WTC11 (cell line): Measurements from ENCODE around the gene PNMT. TPM values are rescaled to one million over a fixed set of nuclear protein-coding genes. Genes with fewer than 3 reads are reported as not detected.
A peak's percentile ranks its signal among the peaks of the same experiment; 100 is the strongest.

Source experiments
- ATAC-seq: fragments of 200-7000 bp; cut with Tn5 transposase; 2 replicates; pipeline ENCODE4 v1.10.0; 2021; ENCODE audit warnings: mild to moderate bottlenecking, moderate library complexity
- CTCF ChIA-PET: fragments of 300-600 bp; sonication (Branson Sonifier 250); formaldehyde crosslinking; loops from one replicate; lab custom pipeline; 2021; ENCODE audit warnings: antibody characterized with exemption; lab: Charles Lee
- POLR2A ChIA-PET: fragments of 350-600 bp; sonication (Branson Sonifier 250); formaldehyde crosslinking; loops from one replicate; lab custom pipeline; 2021; ENCODE audit warnings: antibody characterized with exemption; lab: Charles Lee
- DNase-seq: peaks from one replicate; pipeline ENCODE4 v3.0.0; 2021; ENCODE audit warnings: low spot score
- H3K27ac Mint-ChIP-seq: 2 replicates; pipeline ENCODE4 v1.8.0; 2021; ENCODE audit warnings: mixed read lengths
- H3K27me3 Mint-ChIP-seq: 2 replicates; pipeline ENCODE4 v1.8.0; 2021; ENCODE audit warnings: low read depth, mild to moderate bottlenecking, moderate library complexity, mixed read lengths
- H3K36me3 Mint-ChIP-seq: 2 replicates; pipeline ENCODE4 v1.8.0; 2021; ENCODE audit warnings: mixed read lengths
- H3K4me1 Mint-ChIP-seq: 2 replicates; pipeline ENCODE4 v1.8.0; 2022; ENCODE audit warnings: mixed read lengths
- H3K4me3 Mint-ChIP-seq: 2 replicates; pipeline ENCODE4 v1.8.0; 2021; ENCODE audit warnings: mild to moderate bottlenecking, moderate library complexity, mixed read lengths
- H3K9me3 Mint-ChIP-seq: 2 replicates; pipeline ENCODE4 v1.8.0; 2021; ENCODE audit warnings: mixed read lengths
- ATF3 ChIP-seq: sonication (generic); formaldehyde crosslinking; conservative IDR thresholded peaks from 2 replicates; pipeline ENCODE4 v1.8.1; 2022; ENCODE audit warnings: mild to moderate bottlenecking, missing genetic modification reagents
- ELF4 ChIP-seq: sonication (generic); formaldehyde crosslinking; IDR thresholded peaks from 2 replicates; pipeline ENCODE4 v1.8.1; 2022; ENCODE audit warnings: low read depth, mild to moderate bottlenecking, moderate library complexity, missing genetic modification reagents
- HMGA2 ChIP-seq: fragments of 250-450 bp; sonication (Bioruptor Pico); IDR thresholded peaks from 2 replicates; pipeline ENCODE4 v1.4.0; 2021; ENCODE audit warnings: mild to moderate bottlenecking, moderate library complexity
- MYBL2 ChIP-seq: sonication (generic); formaldehyde crosslinking; IDR thresholded peaks from 2 replicates; pipeline ENCODE4 v1.8.1; 2023; ENCODE audit warnings: mild to moderate bottlenecking, moderate library complexity, missing genetic modification reagents
- NFATC4 ChIP-seq: fragments of 250-450 bp; sonication (Bioruptor Pico); IDR thresholded peaks from 2 replicates; pipeline ENCODE4 v1.9.0; 2021; ENCODE audit warnings: mild to moderate bottlenecking
- SP1 ChIP-seq: sonication (generic); formaldehyde crosslinking; conservative IDR thresholded peaks from 2 replicates; pipeline ENCODE4 v1.8.1; 2022; ENCODE audit warnings: missing genetic modification reagents
- TCF7 ChIP-seq: sonication (generic); formaldehyde crosslinking; IDR thresholded peaks from 2 replicates; pipeline ENCODE4 v1.8.0; 2022; ENCODE audit warnings: mild to moderate bottlenecking, low read depth, missing genetic modification reagents, moderate library complexity
- ZNF317 ChIP-seq: sonication (generic); formaldehyde crosslinking; IDR thresholded peaks from 2 replicates; pipeline ENCODE4 v1.8.1; 2023; ENCODE audit warnings: low read depth, mild to moderate bottlenecking, moderate library complexity, missing genetic modification reagents, borderline replicate concordance
- ZNF396 ChIP-seq: fragments of 250-450 bp; sonication (Bioruptor Pico); IDR thresholded peaks from 2 replicates; pipeline ENCODE4 v1.8.0; 2021; ENCODE audit warnings: mild to moderate bottlenecking, moderate library complexity, borderline replicate concordance
- ZNF423 ChIP-seq: fragments of 250-450 bp; sonication (Bioruptor Pico); IDR thresholded peaks from 2 replicates; pipeline ENCODE4 v2.1.2; 2022; ENCODE audit warnings: mild to moderate bottlenecking, moderate library complexity
- total RNA-seq: library from RNA; stranded (reverse); gene quantifications from 3 replicates; pipeline ENCODE4 v1.2.3, GENCODE V29; 2021
- TF ChIP-seq, protein P1 (sequence below): sonication (generic); formaldehyde crosslinking; IDR thresholded peaks from 2 replicates; pipeline ENCODE4 v1.8.1; 2022; ENCODE audit warnings: missing genetic modification reagents, borderline replicate concordance
- TF ChIP-seq, protein P2 (sequence below): sonication (generic); formaldehyde crosslinking; IDR thresholded peaks from 2 replicates; pipeline ENCODE4 v1.8.1; 2022; ENCODE audit warnings: mild to moderate bottlenecking, moderate library complexity, missing genetic modification reagents
- TF ChIP-seq, protein P3 (sequence below): fragments of 250-450 bp; sonication (Bioruptor Pico); IDR thresholded peaks from 2 replicates; pipeline ENCODE4 v1.8.0; 2021; ENCODE audit warnings: mild to moderate bottlenecking
- TF ChIP-seq, protein P4 (sequence below): sonication (generic); formaldehyde crosslinking; IDR thresholded peaks from 2 replicates; pipeline ENCODE4 v1.8.1; 2023; ENCODE audit warnings: mild to moderate bottlenecking, missing genetic modification reagents, moderate library complexity
- TF ChIP-seq, protein P5 (sequence below): sonication (generic); formaldehyde crosslinking; IDR thresholded peaks from 2 replicates; pipeline ENCODE4 v1.8.0; 2022; ENCODE audit warnings: mild to moderate bottlenecking, missing genetic modification reagents

PNMT gene
- total RNA-seq, 1 experiment from 2014 or later, result 3.1 TPM

GRCh38 chr17:39699818-39700147 is 31.5 kb downstream of the PNMT start, which contains the start of gene ERBB2 (continued):
- TF ChIP-seq, protein P1, sequence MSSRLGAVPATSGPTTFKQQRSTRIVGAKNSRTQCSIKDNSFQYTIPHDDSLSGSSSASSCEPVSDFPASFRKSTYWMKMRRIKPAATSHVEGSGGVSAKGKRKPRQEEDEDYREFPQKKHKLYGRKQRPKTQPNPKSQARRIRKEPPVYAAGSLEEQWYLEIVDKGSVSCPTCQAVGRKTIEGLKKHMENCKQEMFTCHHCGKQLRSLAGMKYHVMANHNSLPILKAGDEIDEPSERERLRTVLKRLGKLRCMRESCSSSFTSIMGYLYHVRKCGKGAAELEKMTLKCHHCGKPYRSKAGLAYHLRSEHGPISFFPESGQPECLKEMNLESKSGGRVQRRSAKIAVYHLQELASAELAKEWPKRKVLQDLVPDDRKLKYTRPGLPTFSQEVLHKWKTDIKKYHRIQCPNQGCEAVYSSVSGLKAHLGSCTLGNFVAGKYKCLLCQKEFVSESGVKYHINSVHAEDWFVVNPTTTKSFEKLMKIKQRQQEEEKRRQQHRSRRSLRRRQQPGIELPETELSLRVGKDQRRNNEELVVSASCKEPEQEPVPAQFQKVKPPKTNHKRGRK (CRISPR knock-in tag), result no peak
- TF ChIP-seq, protein P2, sequence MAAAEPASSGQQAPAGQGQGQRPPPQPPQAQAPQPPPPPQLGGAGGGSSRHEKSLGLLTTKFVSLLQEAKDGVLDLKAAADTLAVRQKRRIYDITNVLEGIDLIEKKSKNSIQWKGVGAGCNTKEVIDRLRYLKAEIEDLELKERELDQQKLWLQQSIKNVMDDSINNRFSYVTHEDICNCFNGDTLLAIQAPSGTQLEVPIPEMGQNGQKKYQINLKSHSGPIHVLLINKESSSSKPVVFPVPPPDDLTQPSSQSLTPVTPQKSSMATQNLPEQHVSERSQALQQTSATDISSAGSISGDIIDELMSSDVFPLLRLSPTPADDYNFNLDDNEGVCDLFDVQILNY (CRISPR knock-in tag), result no peak
- no peak for TF ChIP-seq ELF4 (CRISPR knock-in tag)
- no peak for TF ChIP-seq HMGA2
- no peak for TF ChIP-seq ZNF396 (CRISPR knock-in tag)
- no peak for TF ChIP-seq TCF7
- no peak for TF ChIP-seq ZNF317 (CRISPR knock-in tag)
- TF ChIP-seq, protein P3, sequence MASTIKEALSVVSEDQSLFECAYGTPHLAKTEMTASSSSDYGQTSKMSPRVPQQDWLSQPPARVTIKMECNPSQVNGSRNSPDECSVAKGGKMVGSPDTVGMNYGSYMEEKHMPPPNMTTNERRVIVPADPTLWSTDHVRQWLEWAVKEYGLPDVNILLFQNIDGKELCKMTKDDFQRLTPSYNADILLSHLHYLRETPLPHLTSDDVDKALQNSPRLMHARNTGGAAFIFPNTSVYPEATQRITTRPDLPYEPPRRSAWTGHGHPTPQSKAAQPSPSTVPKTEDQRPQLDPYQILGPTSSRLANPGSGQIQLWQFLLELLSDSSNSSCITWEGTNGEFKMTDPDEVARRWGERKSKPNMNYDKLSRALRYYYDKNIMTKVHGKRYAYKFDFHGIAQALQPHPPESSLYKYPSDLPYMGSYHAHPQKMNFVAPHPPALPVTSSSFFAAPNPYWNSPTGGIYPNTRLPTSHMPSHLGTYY, result no peak

- peaks cover 3% of the 10 kb centered on the region; the same call in 1 of the 2 replicates for H3K36me3 Mint-ChIP-seq
- DNase-seq (peak; percentile 53), ATAC-seq (no peak)
- CTCF ChIA-PET, result interaction anchor here (0.5 to 7.9 kb wide), 26 partner anchors 12 to 665 kb away, joined by 3 to 77 read pairs (median 4); partner anchors contain the start of genes MIEN1 and PGAP3
- no peak overlapping the region for H3K27ac Mint-ChIP-seq
- POLR2A ChIA-PET, result interaction anchor here (0.6 to 1.6 kb wide), 7 partner anchors 12 to 236 kb away, joined by 3 to 25 read pairs (median 5); partner anchors contain the start of genes MIEN1 and PGAP3
- peaks cover 73% of the 10 kb centered on the region for H3K4me1 Mint-ChIP-seq
- no peaks in the 10 kb centered on the region for H3K9me3 Mint-ChIP-seq
- 0 out of 2 replicates have a peak, but pooled peaks have one; percentile 9 for TF ChIP-seq SP1 (CRISPR knock-in tag)
- no peak for TF ChIP-seq ATF3 (CRISPR knock-in tag)
- TF ChIP-seq, protein P4, sequence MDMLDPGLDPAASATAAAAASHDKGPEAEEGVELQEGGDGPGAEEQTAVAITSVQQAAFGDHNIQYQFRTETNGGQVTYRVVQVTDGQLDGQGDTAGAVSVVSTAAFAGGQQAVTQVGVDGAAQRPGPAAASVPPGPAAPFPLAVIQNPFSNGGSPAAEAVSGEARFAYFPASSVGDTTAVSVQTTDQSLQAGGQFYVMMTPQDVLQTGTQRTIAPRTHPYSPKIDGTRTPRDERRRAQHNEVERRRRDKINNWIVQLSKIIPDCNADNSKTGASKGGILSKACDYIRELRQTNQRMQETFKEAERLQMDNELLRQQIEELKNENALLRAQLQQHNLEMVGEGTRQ (CRISPR knock-in tag), result peak; percentile 24; the same call in 1 of the 2 replicates
- TF ChIP-seq NFATC4 (CRISPR knock-in tag), result no peak
- TF ChIP-seq, protein P5, sequence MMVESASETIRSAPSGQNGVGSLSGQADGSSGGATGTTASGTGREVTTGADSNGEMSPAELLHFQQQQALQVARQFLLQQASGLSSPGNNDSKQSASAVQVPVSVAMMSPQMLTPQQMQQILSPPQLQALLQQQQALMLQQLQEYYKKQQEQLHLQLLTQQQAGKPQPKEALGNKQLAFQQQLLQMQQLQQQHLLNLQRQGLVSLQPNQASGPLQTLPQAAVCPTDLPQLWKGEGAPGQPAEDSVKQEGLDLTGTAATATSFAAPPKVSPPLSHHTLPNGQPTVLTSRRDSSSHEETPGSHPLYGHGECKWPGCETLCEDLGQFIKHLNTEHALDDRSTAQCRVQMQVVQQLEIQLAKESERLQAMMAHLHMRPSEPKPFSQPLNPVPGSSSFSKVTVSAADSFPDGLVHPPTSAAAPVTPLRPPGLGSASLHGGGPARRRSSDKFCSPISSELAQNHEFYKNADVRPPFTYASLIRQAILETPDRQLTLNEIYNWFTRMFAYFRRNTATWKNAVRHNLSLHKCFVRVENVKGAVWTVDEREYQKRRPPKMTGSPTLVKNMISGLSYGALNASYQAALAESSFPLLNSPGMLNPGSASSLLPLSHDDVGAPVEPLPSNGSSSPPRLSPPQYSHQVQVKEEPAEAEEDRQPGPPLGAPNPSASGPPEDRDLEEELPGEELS (CRISPR knock-in tag), result peak; percentile 27; the same call in 1 of the 2 replicates
- TF ChIP-seq ZNF423 (CRISPR knock-in tag), result 0 out of 2 replicates have a peak, but pooled peaks have one; percentile 13
- 0 out of 2 replicates have a peak, but pooled peaks have one; percentile 5 for TF ChIP-seq MYBL2 (CRISPR knock-in tag)
- no peaks in the 10 kb centered on the region for H3K27me3 Mint-ChIP-seq
- peak overlapping the region; percentile 95 for H3K4me3 Mint-ChIP-seq
These were observed 32.1 kb downstream of the PNMT start for GRCh38 chr17:39700148-39700987.
